NCI-H226 (cell line): ENCODE data around the gene ADIPOR2.
A peak's percentile ranks its signal among the peaks of the same experiment; 100 is the strongest.

Source experiments
- DNase-seq: peaks from one replicate; pipeline ENCODE4 v3.0.0-alpha.2; 2015

The ADIPOR2 gene

GRCh38 chr12:1777798-1778197, 86.9 kb downstream of the ADIPOR2 start:
- peak; percentile 75 for DNase-seq

GRCh38 chr12:1778911-1779310, 88.0 kb downstream of the ADIPOR2 start:
- no peak for DNase-seq

GRCh38 chr12:1779783-1780182, 88.9 kb downstream of the ADIPOR2 start:
- DNase-seq, result no peak

GRCh38 chr12:1781772-1782171, 90.9 kb downstream of the ADIPOR2 start:
- DNase-seq, result peak; percentile 23

GRCh38 chr12:1782215-1782614, 91.3 kb downstream of the ADIPOR2 start:
- DNase-seq, result no peak

- no peak for DNase-seq
Measured at GRCh38 chr12:1787714-1788113, 96.8 kb downstream of the ADIPOR2 start.

GRCh38 chr12:1790444-1790843, 99.6 kb downstream of the ADIPOR2 start:
- no peak for DNase-seq

GRCh38 chr12:1791104-1791841, 100.4 kb downstream of the ADIPOR2 start:
- DNase-seq, result peak; percentile 53

- DNase-seq, result no peak
Measured at GRCh38 chr12:1792406-1792805, 101.5 kb downstream of the ADIPOR2 start.

- DNase-seq, result no peak
Measured at GRCh38 chr12:1793426-1794210, 102.7 kb downstream of the ADIPOR2 start.

- DNase-seq, result no peak
Measured at GRCh38 chr12:1794440-1795090, 103.7 kb downstream of the ADIPOR2 start.

GRCh38 chr12:1795221-1795784, 104.4 kb downstream of the ADIPOR2 start:
- no peak for DNase-seq

GRCh38 chr12:1795785-1796514, 105.1 kb downstream of the ADIPOR2 start:
- DNase-seq, result peak; percentile 75

GRCh38 chr12:1796515-1797010, 105.7 kb downstream of the ADIPOR2 start:
- no peak for DNase-seq

- no peak for DNase-seq
Measured at GRCh38 chr12:1797011-1797901, 106.4 kb downstream of the ADIPOR2 start.

GRCh38 chr12:1797991-1798640, 107.2 kb downstream of the ADIPOR2 start:
- DNase-seq, result no peak

- no peak for DNase-seq
Measured at GRCh38 chr12:1798641-1799020, 107.8 kb downstream of the ADIPOR2 start.

GRCh38 chr12:1799051-1799881, 108.4 kb downstream of the ADIPOR2 start:
- no peak for DNase-seq

GRCh38 chr12:1799882-1800400, 109.1 kb downstream of the ADIPOR2 start:
- no peak for DNase-seq
